A673 (cell line): Measurements from ENCODE around the gene USF2. TPM values are rescaled to one million over a fixed set of nuclear protein-coding genes. Genes with fewer than 3 reads are reported as not detected.

ENCODE experiments used
- BruUV-seq: library from RNA; stranded (reverse); fragments of 400-500 nt; replicated peaks from 2 replicates; lab custom pipeline; 2021; lab: Mats Ljungman, UMichigan
- CTCF ChIA-PET: fragments of 300-600 bp; sonication (Branson Sonifier 250); formaldehyde crosslinking; loops from one replicate; lab custom pipeline; 2022; ENCODE audit warnings: antibody characterized with exemption; lab: Charles Lee
- POLR2A ChIA-PET: fragments of 300-600 bp; sonication (Branson Sonifier 250); formaldehyde crosslinking; loops from one replicate; lab custom pipeline; 2022; ENCODE audit warnings: antibody characterized with exemption; ENCODE audit not compliant: low non-redundant PET; lab: Charles Lee
- DNase-seq: peaks from one replicate; pipeline ENCODE4 v3.0.0-alpha.2; 2015; ENCODE audit warnings: low spot score
- H3K27ac ChIP-seq: fragments of 200-600 bp; sonication (generic); 2 replicates; pipeline ENCODE4 v1.5.1; 2016; ENCODE audit warnings: mixed run types, low read depth, mild to moderate bottlenecking, mixed read lengths, antibody characterized with exemption, low read length; ENCODE audit not compliant: poor library complexity, severe bottlenecking
- H3K27me3 ChIP-seq: fragments of 200-600 bp; sonication (generic); replicated peaks from 2 replicates; pipeline ENCODE4 v1.6.1; 2017; ENCODE audit warnings: mixed run types, low read depth, mild to moderate bottlenecking, mixed read lengths, antibody characterized with exemption, low read length; ENCODE audit not compliant: insufficient read depth, poor library complexity
- H3K36me3 ChIP-seq: fragments of 200-600 bp; sonication (generic); 2 replicates; pipeline ENCODE4 v1.6.1; 2016; ENCODE audit warnings: mixed run types, mild to moderate bottlenecking, mixed read lengths, antibody characterized with exemption, low read length; ENCODE audit not compliant: insufficient read depth, poor library complexity, severe bottlenecking
- H3K4me1 ChIP-seq: fragments of 200-600 bp; sonication (generic); 2 replicates; pipeline ENCODE4 v1.6.1; 2017; ENCODE audit warnings: mixed run types, mild to moderate bottlenecking, mixed read lengths, antibody characterized with exemption, low read length; ENCODE audit not compliant: insufficient read depth, poor library complexity, severe bottlenecking
- H3K4me3 ChIP-seq: fragments of 200-600 bp; sonication (generic); 2 replicates; pipeline ENCODE4 v1.5.1; 2016; ENCODE audit warnings: low read depth, mixed run types, mild to moderate bottlenecking, mixed read lengths, low read length; ENCODE audit not compliant: poor library complexity, severe bottlenecking
- H3K9me3 ChIP-seq: fragments of 200-600 bp; sonication (generic); 2 replicates; pipeline ENCODE4 v1.6.1; 2016; ENCODE audit warnings: mixed run types, low read depth, mild to moderate bottlenecking, mixed read lengths, antibody characterized with exemption, low read length; ENCODE audit not compliant: poor library complexity, severe bottlenecking
- CTCF ChIP-seq: fragments of 300-800, 200-600 bp; sonication (generic); conservative IDR thresholded peaks from 2 replicates; pipeline ENCODE4 v1.5.1; 2017; ENCODE audit warnings: low read depth, mild to moderate bottlenecking, antibody characterized with exemption, low read length, moderate library complexity, mixed read lengths
- EZH2 ChIP-seq: fragments of 200-600 bp; sonication (generic); IDR thresholded peaks from 2 replicates; pipeline ENCODE4 v1.6.1; 2017; ENCODE audit warnings: borderline replicate concordance, low read depth, mild to moderate bottlenecking, mixed read lengths, antibody characterized with exemption, low read length; ENCODE audit not compliant: poor library complexity, severe bottlenecking
- intact Hi-C: fragments of 100-400 bp; cut with micrococcal nuclease; formaldehyde crosslinking; loops from one replicate; pipeline ENCODE4 v1.10.0; 2022; ENCODE audit not compliant: unreplicated experiment
- total RNA-seq: library from RNA; stranded (reverse); gene quantifications from 2 replicates; pipeline ENCODE4 v1.2.3, GENCODE V29; 2021

USF2 gene
- total RNA-seq, 1 experiment from 2014 or later = 82.0 TPM

GRCh38 chr19:35251456-35251855 is 17.3 kb upstream of the USF2 start:
- Histone ChIP-seq H3K27ac (no peak overlapping the region), H3K4me1 (no peaks in the 10 kb centered on the region), H3K27me3 (peaks cover 48% of the 10 kb centered on the region), H3K9me3 (no peaks in the 10 kb centered on the region), H3K36me3 (no peaks in the 10 kb centered on the region), H3K4me3 (no peak overlapping the region)
- ChIA-PET POLR2A (no interaction called here), CTCF (no interaction called here)
- no TSS peak for BruUV-seq
- no peak for DNase-seq
- TF ChIP-seq EZH2 (no peak), CTCF (no peak)
- intact Hi-C loops = no loop called here

- H3K27me3 ChIP-seq = peaks cover 26% of the 10 kb centered on the region
- no peaks in the 10 kb centered on the region for H3K4me1 ChIP-seq
- DNase-seq = peak; percentile 68
- intact Hi-C loops = no loop called here
- no peak overlapping the region for H3K27ac ChIP-seq
- no peak overlapping the region for H3K4me3 ChIP-seq
- no peaks in the 10 kb centered on the region for H3K36me3 ChIP-seq
- ChIA-PET POLR2A (no interaction called here), CTCF (no interaction called here)
- TF ChIP-seq CTCF = no peak
- TF ChIP-seq EZH2 = no peak
- H3K9me3 ChIP-seq = no peaks in the 10 kb centered on the region
- BruUV-seq = no TSS peak
Measured at GRCh38 chr19:35253316-35254286, 15.2 kb upstream of the USF2 start.

- no peak overlapping the region for H3K4me3 ChIP-seq
- H3K27me3 ChIP-seq = peaks cover 16% of the 10 kb centered on the region
- no peak for DNase-seq
- H3K9me3 ChIP-seq = no peaks in the 10 kb centered on the region
- CTCF ChIA-PET = no interaction called here
- no peak for TF ChIP-seq CTCF
- TF ChIP-seq EZH2 = no peak
- no peak overlapping the region for H3K27ac ChIP-seq
- H3K4me1 ChIP-seq = no peaks in the 10 kb centered on the region
- BruUV-seq = no TSS peak
- POLR2A ChIA-PET = no interaction called here
- intact Hi-C loops = no loop called here
- no peaks in the 10 kb centered on the region for H3K36me3 ChIP-seq
Measured at GRCh38 chr19:35254341-35255297, 14.1 kb upstream of the USF2 start.
